OCI-LY7 (cell line): ENCODE data around the gene RNU1-2. TPM values are rescaled to one million over a fixed set of nuclear protein-coding genes. Genes with fewer than 3 reads are reported as not detected.
A peak's percentile ranks its signal among the peaks of the same experiment; 100 is the strongest.
"Not testable (repeated sequence)": the region's sequence is repeated elsewhere in the genome, so short reads cannot be mapped to it uniquely, and the experiment has no call there.

Experiments used
- Bru-seq: library from RNA; stranded (reverse); fragments of 400-500 nt; gene quantifications from one replicate; lab custom pipeline; 2021; lab: Mats Ljungman, UMichigan
- BruChase-seq, 2 experiments: library from RNA; stranded (reverse); fragments of 400-500 nt; gene quantifications; one replicate each; lab custom pipeline; 2021; lab: Mats Ljungman, UMichigan
- BruUV-seq: library from RNA; stranded (reverse); fragments of 400-500 nt; replicated peaks from 2 replicates; lab custom pipeline; 2021; lab: Mats Ljungman, UMichigan
- CTCF ChIA-PET: fragments of 300-600 bp; sonication (Branson Sonifier 250); formaldehyde crosslinking; loops from one replicate; lab custom pipeline; 2022; ENCODE audit warnings: antibody characterized with exemption; ENCODE audit not compliant: unreplicated experiment; lab: Charles Lee
- POLR2A ChIA-PET: fragments of 300-600 bp; sonication (Branson Sonifier 250); formaldehyde crosslinking; loops from one replicate; lab custom pipeline; 2022; ENCODE audit warnings: antibody characterized with exemption; lab: Charles Lee
- DNase-seq: peaks from one replicate; pipeline ENCODE4 v3.0.0-alpha.2; 2015; ENCODE audit warnings: low spot score
- H2AFZ ChIP-seq: fragments of 200-600 bp; sonication (generic), shearing (Covaris generic); 2 replicates; pipeline ENCODE4 v1.6.1; 2014; ENCODE audit warnings: mild to moderate bottlenecking, antibody characterized with exemption, low read length, moderate library complexity
- H3K27ac ChIP-seq: fragments of 200-600 bp; sonication (generic); 2 replicates; pipeline ENCODE4 v1.5.1; 2014; ENCODE audit warnings: mixed run types, low read depth, mild to moderate bottlenecking, moderate library complexity, low read length, inconsistent platforms; ENCODE audit not compliant: poor library complexity, severe bottlenecking
- H3K36me3 ChIP-seq: fragments of 200-600 bp; sonication (generic); 2 replicates; pipeline ENCODE4 v1.6.1; 2014; ENCODE audit warnings: mild to moderate bottlenecking, antibody characterized with exemption, low read length, moderate library complexity, mixed read lengths; ENCODE audit not compliant: insufficient read depth
- H3K4me1 ChIP-seq: fragments of 200-600 bp; sonication (generic); 2 replicates; pipeline ENCODE4 v1.5.1; 2014; ENCODE audit warnings: mild to moderate bottlenecking, low read length; ENCODE audit not compliant: insufficient read depth, poor library complexity, severe bottlenecking
- H3K4me2 ChIP-seq: fragments of 200-600 bp; sonication (generic); 2 replicates; pipeline ENCODE4 v1.6.1; 2014; ENCODE audit warnings: mild to moderate bottlenecking, low read length
- H3K4me3 ChIP-seq: fragments of 200-600 bp; sonication (generic); 2 replicates; pipeline ENCODE4 v1.5.1; 2014; ENCODE audit warnings: mild to moderate bottlenecking, low read depth, low read length; ENCODE audit not compliant: poor library complexity, severe bottlenecking
- H3K79me2 ChIP-seq: fragments of 200-600 bp; sonication (generic); 2 replicates; pipeline ENCODE4 v1.6.1; 2016; ENCODE audit warnings: low read depth, mild to moderate bottlenecking, low read length, moderate library complexity, mixed read lengths; ENCODE audit not compliant: insufficient read depth
- H3K9me2 ChIP-seq: fragments of 200-600 bp; sonication (generic); 2 replicates; pipeline ENCODE4 v1.6.1; 2016; ENCODE audit warnings: mild to moderate bottlenecking, low read length, mixed read lengths; ENCODE audit not compliant: insufficient read depth
- H3K9me3 ChIP-seq: fragments of 200-600 bp; sonication (generic); 2 replicates; pipeline ENCODE4 v1.6.1; 2014; ENCODE audit warnings: mild to moderate bottlenecking, mixed run types, low read length, mixed read lengths
- H4K20me1 ChIP-seq: fragments of 200-600 bp; sonication (generic); 2 replicates; pipeline ENCODE4 v1.6.1; 2014; ENCODE audit warnings: mild to moderate bottlenecking, antibody characterized with exemption, low read length, moderate library complexity, mixed read lengths; ENCODE audit not compliant: insufficient read depth
- intact Hi-C: fragments of 100-400 bp; cut with micrococcal nuclease; formaldehyde crosslinking; loops from one replicate; pipeline ENCODE4 v1.10.0; 2022; ENCODE audit not compliant: unreplicated experiment
- long read RNA-seq: library from polyadenylated mRNA; stranded (forward); transcript quantifications from one replicate; pipeline ENCODE4 v2.0.0, GENCODE V29; 2022
- total RNA-seq, 2 experiments: library from RNA; depleted of rRNA in 1 of 2; stranded (reverse); fragments of >200 nt in 1 of 2; shearing (Covaris generic) in 1 of 2; gene quantifications; 2 replicates each; pipeline ENCODE4 v1.2.3, GENCODE V29; 2014 to 2022

Gene RNU1-2
- total RNA-seq (2014; rRNA removed; shearing (Covaris generic)) (under 0.01 TPM in 2 replicates), total RNA-seq (2022) (1,721 and 1,968 TPM in 2 replicates), Bru-seq, nascent RNA (percentile 94 among the genes with signal in this experiment), BruChase-seq, experiment 1, labeled RNA remaining after a 6-hour chase (percentile 52 among the genes with signal in this experiment), BruChase-seq, experiment 2, labeled RNA remaining after a 2-hour chase (percentile 54 among the genes with signal in this experiment)
- long read RNA-seq, result 0 reads

GRCh38 chr1:16895598-16896315, at the start of gene RNU1-2:
RNU1-2 (plus strand) TSS chr1:16895980.
- CTCF ChIA-PET, H3K36me3 ChIP-seq, H3K9me3 ChIP-seq, H4K20me1 ChIP-seq, H3K79me2 ChIP-seq, H3K9me2 ChIP-seq: not testable (repeated sequence)
- H3K27ac ChIP-seq, result peak within 1 kb of the TSS; percentile 84
- H3K4me2 ChIP-seq, result peak within 1 kb of the TSS; percentile 74
- peak within 1 kb of the TSS; percentile 88 for H2AFZ ChIP-seq
- H3K4me1 ChIP-seq, result peaks cover 35% of the 10 kb centered on the region
- POLR2A ChIA-PET, result interaction anchor here (0.8 to 1.3 kb wide), 2 partner anchors 9 to 22 kb away, joined by 3 to 4 read pairs; no protein-coding TSS in a partner anchor
- TSS peak; percentile 97 for BruUV-seq
- peak within 1 kb of the TSS; percentile 66 for H3K4me3 ChIP-seq
- DNase-seq, result peak; percentile 97
- intact Hi-C loops, result loop anchor here (1.0 kb wide), 1 partner anchor 9 kb away; no protein-coding TSS in a partner anchor

GRCh38 chr1:16856201-16856600, 39.6 kb upstream of the RNU1-2 start:
- H3K4me3 ChIP-seq, H3K4me1 ChIP-seq, H3K9me2 ChIP-seq, CTCF ChIA-PET, intact Hi-C loops, DNase-seq, H4K20me1 ChIP-seq, H2AFZ ChIP-seq, BruUV-seq, POLR2A ChIA-PET, H3K36me3 ChIP-seq, H3K4me2 ChIP-seq, H3K27ac ChIP-seq, H3K9me3 ChIP-seq, H3K79me2 ChIP-seq: not testable (repeated sequence)

GRCh38 chr1:16859167-16860041, 36.4 kb upstream of the RNU1-2 start:
- H3K79me2 ChIP-seq, intact Hi-C loops, CTCF ChIA-PET, BruUV-seq, POLR2A ChIA-PET, H4K20me1 ChIP-seq, H2AFZ ChIP-seq, H3K4me1 ChIP-seq, H3K36me3 ChIP-seq, DNase-seq, H3K27ac ChIP-seq, H3K4me2 ChIP-seq, H3K9me3 ChIP-seq, H3K4me3 ChIP-seq, H3K9me2 ChIP-seq: not testable (repeated sequence)

GRCh38 chr1:16860048-16860447, 35.7 kb upstream of the RNU1-2 start:
- intact Hi-C loops, H3K27ac ChIP-seq, DNase-seq, H4K20me1 ChIP-seq, POLR2A ChIA-PET, H3K9me2 ChIP-seq, H3K79me2 ChIP-seq, H3K36me3 ChIP-seq, H3K4me2 ChIP-seq, BruUV-seq, CTCF ChIA-PET, H3K9me3 ChIP-seq, H2AFZ ChIP-seq, H3K4me3 ChIP-seq, H3K4me1 ChIP-seq: not testable (repeated sequence)

DNA sequence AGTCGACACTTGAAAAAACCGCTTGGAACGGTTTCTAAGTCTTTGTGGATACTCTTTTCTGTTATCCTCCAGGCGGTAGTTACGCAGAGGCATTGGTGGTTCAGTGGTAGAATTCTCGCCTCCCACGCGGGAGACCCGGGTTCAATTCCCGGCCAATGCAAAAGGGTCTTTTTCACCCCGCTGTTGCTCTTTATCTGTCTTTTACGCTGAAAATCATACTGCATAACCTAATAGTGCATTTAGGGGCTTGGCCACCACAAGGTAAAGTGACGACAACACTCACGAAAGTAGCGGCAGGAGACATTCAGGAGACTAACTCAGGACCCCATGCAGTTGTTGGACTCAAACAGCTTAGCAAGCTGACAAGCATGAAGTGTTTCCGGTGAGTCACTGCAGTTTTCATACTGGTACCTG, 33.9 kb upstream of the RNU1-2 start:
- H3K9me2 ChIP-seq, POLR2A ChIA-PET, intact Hi-C loops, H3K4me2 ChIP-seq, CTCF ChIA-PET, H3K79me2 ChIP-seq, H3K4me3 ChIP-seq, DNase-seq, BruUV-seq, H4K20me1 ChIP-seq, H3K27ac ChIP-seq, H3K36me3 ChIP-seq, H3K4me1 ChIP-seq, H2AFZ ChIP-seq, H3K9me3 ChIP-seq: not testable (repeated sequence)

GRCh38 chr1:16862415-16862814, 33.4 kb upstream of the RNU1-2 start:
- H2AFZ ChIP-seq, BruUV-seq, DNase-seq, POLR2A ChIA-PET, intact Hi-C loops, H3K4me1 ChIP-seq, H3K79me2 ChIP-seq, H4K20me1 ChIP-seq, H3K27ac ChIP-seq, H3K36me3 ChIP-seq, CTCF ChIA-PET, H3K4me3 ChIP-seq, H3K9me3 ChIP-seq, H3K4me2 ChIP-seq, H3K9me2 ChIP-seq: not testable (repeated sequence)
